NB4 (cell line): ENCODE data around the gene GSX2.
"Not testable (repeated sequence)": the region's sequence is repeated elsewhere in the genome, so short reads cannot be mapped to it uniquely, and the experiment has no call there.

Source experiments
- DNase-seq: peaks from one replicate; pipeline ENCODE4 v3.0.0; 2010; ENCODE audit warnings: low read depth
- H3K4me3 ChIP-seq: one replicate; pipeline ENCODE4 v1.5.1; 2011; ENCODE audit warnings: mild to moderate bottlenecking, low read depth, low read length, moderate library complexity
- MYC ChIP-seq: IDR thresholded peaks from 2 replicates; pipeline ENCODE4 v1.6.1; 2011; ENCODE audit warnings: low read depth, low read length
- POLR2A ChIP-seq: IDR thresholded peaks from 2 replicates; pipeline ENCODE4 v1.6.1; 2011; ENCODE audit warnings: mild to moderate bottlenecking; ENCODE audit not compliant: insufficient read length; ENCODE audit errors: extremely low read depth
- TF ChIP-seq, protein P1 (sequence below): IDR thresholded peaks from 2 replicates; pipeline ENCODE4 v1.6.1; 2011; ENCODE audit warnings: low read depth, low read length
- TF ChIP-seq, protein P2 (sequence below): IDR thresholded peaks from one replicate; pipeline ENCODE4 v1.5.1; 2012; ENCODE audit warnings: low read depth, low read length

Gene GSX2

DNA sequence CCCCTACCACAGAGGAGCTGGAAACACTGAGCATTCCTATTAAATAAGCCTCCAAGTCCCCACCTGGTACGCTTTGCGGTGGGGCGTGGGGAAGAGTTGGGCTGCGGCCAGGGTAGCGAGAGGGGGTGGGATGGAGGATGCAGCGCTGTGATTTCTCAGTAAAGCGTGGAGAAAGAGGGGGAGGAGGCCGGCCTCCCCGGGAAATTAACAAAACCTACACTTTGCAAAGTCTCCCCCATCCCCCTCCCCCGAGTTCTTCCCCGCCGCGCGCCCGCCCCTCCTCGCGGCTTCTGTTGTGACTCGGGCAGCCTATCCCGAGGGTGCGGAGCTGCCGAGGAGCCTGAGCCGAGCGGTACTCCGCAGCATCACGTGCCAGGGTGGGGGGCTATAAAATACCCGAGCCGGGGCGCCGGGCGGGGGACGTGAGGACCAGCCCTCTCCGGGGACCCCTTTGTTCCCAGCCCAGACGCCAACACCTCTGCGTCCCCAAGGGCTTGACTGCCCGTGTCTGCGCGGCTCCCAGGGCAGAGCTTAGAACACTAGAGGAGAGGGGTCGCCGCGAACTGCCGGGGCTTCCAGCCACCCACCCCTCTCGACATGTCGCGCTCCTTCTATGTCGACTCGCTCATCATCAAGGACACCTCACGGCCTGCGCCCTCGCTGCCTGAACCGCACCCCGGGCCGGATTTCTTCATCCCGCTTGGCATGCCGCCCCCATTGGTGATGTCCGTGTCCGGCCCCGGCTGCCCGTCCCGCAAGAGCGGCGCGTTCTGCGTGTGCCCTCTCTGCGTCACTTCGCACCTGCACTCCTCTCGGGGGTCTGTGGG, at the start of gene GSX2:
TSS of gene GSX2 (plus strand) at position 416 of the 827 bp plus-strand sequence. CDS start at position 598, 182 bp downstream.
- no peak within 1 kb of the TSS for H3K4me3 ChIP-seq
- TF ChIP-seq, protein P1, sequence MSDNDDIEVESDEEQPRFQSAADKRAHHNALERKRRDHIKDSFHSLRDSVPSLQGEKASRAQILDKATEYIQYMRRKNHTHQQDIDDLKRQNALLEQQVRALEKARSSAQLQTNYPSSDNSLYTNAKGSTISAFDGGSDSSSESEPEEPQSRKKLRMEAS: no peak
- TF ChIP-seq, protein P2, sequence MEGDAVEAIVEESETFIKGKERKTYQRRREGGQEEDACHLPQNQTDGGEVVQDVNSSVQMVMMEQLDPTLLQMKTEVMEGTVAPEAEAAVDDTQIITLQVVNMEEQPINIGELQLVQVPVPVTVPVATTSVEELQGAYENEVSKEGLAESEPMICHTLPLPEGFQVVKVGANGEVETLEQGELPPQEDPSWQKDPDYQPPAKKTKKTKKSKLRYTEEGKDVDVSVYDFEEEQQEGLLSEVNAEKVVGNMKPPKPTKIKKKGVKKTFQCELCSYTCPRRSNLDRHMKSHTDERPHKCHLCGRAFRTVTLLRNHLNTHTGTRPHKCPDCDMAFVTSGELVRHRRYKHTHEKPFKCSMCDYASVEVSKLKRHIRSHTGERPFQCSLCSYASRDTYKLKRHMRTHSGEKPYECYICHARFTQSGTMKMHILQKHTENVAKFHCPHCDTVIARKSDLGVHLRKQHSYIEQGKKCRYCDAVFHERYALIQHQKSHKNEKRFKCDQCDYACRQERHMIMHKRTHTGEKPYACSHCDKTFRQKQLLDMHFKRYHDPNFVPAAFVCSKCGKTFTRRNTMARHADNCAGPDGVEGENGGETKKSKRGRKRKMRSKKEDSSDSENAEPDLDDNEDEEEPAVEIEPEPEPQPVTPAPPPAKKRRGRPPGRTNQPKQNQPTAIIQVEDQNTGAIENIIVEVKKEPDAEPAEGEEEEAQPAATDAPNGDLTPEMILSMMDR: no peak
- DNase-seq: no peak

DNA sequence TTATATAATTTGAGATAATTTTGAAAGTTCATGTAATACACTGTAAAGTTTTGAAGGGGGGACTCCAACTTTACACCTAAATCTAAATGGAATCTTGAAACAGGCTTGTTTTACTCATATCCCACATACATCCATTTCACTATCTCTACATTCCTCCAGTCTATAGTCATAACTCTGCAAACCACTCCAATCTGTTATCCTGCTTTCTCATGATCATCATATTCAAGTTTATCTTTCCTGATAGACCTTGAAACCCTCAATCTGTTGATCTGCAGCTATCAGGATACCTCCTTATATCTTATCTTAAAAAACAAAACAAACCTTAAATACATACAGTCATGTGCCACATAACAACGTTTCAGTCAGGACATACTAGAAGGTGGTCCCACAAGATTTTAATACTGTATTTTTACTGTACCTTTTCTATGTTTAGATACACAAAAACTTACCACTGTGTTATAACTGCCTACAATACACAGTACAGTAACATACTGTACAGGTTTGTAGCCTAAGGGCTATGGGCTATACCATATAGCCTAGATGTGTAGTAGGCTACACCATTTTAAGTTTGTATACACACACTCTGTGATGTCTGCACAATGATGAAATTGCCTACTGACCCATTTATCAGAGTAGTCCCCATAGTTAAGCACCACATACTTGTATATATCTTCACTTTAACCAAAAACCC, 49.6 kb upstream of the GSX2 start:
- DNase-seq: no peak

DNA sequence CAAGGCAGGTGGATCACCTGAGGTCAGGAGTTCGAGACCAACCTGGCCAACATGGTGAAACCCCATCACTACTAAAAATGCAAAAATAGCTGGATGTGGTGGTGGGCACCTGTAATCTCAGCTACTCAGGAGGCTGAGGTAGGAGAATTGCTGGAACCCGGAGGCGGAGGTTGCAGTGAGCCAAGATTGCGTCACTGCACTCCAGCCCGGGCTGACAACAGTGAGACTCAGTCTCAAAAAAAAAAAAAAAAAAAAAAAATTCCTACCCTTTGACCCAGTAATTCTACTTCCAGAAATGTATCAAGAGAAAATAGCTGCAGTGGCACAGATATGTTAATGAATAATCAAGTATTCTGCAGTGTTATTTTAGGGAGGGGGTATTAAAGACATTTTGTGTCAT, 46.6 kb upstream of the GSX2 start:
- H3K4me3 ChIP-seq, DNase-seq: not testable (repeated sequence)

More for the DNA sequence above, 49.6 kb upstream of the GSX2 start:
- H3K4me3 ChIP-seq: no peak overlapping the region
- no peak for TF ChIP-seq MYC
- TF ChIP-seq, protein P2: no peak
- TF ChIP-seq, protein P1: no peak
- TF ChIP-seq POLR2A: no peak

DNA sequence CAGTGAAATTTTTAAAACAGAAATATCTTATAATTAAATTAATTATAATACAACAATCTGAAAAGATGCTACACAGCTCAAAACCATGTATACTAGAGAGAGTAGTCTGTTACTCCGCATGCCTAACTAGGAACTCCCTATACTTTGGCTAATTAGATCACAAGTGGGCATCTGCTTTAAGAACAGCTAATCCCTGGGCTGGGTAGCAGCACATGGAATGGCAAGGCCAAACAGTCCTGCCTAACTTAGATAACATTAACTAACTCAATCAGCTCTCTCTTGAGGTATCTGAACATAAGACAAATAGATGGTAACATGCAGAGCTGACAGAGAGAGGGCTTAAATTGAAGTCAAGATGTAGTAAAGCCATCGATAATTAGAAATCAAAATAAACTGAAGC, 45.5 kb upstream of the GSX2 start:
- TF ChIP-seq, protein P2: no peak
- TF ChIP-seq POLR2A (no peak), MYC (no peak)
- TF ChIP-seq, protein P1: no peak
- H3K4me3 ChIP-seq: no peak overlapping the region
- DNase-seq: no peak

DNA sequence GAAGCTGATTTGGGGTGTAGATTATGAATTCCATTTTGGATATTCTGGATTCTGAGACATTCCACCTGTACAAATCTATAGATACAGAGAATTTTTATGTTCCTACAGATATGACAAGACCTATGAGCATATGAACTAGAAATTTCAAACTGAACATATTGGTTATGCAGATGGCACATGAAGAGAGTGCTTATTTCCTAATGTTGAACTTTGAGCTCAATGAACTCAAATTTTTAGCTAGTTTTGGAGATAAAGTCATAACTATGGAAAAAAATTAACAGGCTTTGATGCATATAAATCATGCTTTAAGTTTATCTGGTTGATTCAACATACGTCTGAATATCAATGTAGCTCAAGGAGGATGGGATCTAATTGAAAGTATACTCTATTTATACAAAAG, 44.5 kb upstream of the GSX2 start:
- no peak overlapping the region for H3K4me3 ChIP-seq
- TF ChIP-seq, protein P2: no peak
- TF ChIP-seq, protein P1: no peak
- no peak for TF ChIP-seq MYC
- no peak for TF ChIP-seq POLR2A
- DNase-seq: no peak

DNA sequence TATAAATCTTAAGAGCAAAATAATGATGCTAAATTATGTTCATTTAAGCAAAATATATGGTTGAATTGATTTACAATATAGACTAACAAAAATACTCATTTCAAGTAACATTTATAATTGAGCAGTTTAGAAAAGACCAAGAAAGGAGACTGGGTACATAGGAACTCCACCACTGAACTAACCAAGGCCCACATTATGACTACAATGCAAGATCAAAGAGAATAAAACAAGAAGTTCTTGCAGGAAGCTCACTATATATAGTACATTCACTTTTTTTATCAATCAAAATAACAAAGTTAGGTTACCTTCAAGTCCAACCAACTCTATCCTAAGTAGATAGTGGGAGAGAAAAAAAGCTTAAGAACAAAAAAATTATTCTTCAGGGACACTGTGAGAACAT, 43.6 kb upstream of the GSX2 start:
- no peak for DNase-seq
- no peak overlapping the region for H3K4me3 ChIP-seq
- TF ChIP-seq MYC (no peak), POLR2A (no peak)
- TF ChIP-seq, protein P2: no peak
- TF ChIP-seq, protein P1: no peak
